Subcutaneous adipose tissue (tissue), 4 donors: ENCODE data around the gene EPM2A. TPM values are rescaled to one million over a fixed set of nuclear protein-coding genes. Genes with fewer than 3 reads are reported as not detected.

Source experiments
- total RNA-seq, 4 donors: library from RNA; depleted of rRNA; stranded (reverse); fragments of >200 nt; gene quantifications; one replicate each; pipeline ENCODE4 v1.1.0, GENCODE V29; 2016
- TF ChIP-seq, protein P1 (sequence below): fragments of 450-650 bp; IDR thresholded peaks from one replicate; pipeline ENCODE4 v1.5.1; 2016; ENCODE audit warnings: low read depth, mild to moderate bottlenecking, control low read depth, antibody characterized with exemption, moderate library complexity

EPM2A gene
- total RNA-seq, 4 donors from 2014 or later = 7.3 to 30.7 (median 19.4) TPM

DNA sequence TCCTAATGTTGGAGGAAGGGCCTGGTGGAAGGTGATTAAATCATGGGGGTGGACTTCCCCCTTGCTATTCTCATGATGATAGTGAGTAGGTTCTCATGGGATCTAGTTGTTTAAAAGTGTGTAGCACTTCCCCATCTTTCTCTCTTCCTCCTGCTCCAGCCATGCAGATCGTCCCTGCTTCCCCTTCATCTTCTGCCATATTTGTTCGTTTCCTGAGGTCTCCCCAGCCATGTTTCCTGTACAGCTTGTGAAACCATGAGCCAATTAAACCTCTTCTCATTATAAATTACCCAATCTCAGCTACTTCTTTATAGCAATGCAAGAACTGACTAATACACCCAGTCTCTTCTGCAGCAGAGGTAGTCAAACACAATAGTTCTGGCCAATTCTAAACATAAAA, 5.4 kb downstream of the EPM2A start:
- TF ChIP-seq, protein P1, sequence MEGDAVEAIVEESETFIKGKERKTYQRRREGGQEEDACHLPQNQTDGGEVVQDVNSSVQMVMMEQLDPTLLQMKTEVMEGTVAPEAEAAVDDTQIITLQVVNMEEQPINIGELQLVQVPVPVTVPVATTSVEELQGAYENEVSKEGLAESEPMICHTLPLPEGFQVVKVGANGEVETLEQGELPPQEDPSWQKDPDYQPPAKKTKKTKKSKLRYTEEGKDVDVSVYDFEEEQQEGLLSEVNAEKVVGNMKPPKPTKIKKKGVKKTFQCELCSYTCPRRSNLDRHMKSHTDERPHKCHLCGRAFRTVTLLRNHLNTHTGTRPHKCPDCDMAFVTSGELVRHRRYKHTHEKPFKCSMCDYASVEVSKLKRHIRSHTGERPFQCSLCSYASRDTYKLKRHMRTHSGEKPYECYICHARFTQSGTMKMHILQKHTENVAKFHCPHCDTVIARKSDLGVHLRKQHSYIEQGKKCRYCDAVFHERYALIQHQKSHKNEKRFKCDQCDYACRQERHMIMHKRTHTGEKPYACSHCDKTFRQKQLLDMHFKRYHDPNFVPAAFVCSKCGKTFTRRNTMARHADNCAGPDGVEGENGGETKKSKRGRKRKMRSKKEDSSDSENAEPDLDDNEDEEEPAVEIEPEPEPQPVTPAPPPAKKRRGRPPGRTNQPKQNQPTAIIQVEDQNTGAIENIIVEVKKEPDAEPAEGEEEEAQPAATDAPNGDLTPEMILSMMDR = no peak

DNA sequence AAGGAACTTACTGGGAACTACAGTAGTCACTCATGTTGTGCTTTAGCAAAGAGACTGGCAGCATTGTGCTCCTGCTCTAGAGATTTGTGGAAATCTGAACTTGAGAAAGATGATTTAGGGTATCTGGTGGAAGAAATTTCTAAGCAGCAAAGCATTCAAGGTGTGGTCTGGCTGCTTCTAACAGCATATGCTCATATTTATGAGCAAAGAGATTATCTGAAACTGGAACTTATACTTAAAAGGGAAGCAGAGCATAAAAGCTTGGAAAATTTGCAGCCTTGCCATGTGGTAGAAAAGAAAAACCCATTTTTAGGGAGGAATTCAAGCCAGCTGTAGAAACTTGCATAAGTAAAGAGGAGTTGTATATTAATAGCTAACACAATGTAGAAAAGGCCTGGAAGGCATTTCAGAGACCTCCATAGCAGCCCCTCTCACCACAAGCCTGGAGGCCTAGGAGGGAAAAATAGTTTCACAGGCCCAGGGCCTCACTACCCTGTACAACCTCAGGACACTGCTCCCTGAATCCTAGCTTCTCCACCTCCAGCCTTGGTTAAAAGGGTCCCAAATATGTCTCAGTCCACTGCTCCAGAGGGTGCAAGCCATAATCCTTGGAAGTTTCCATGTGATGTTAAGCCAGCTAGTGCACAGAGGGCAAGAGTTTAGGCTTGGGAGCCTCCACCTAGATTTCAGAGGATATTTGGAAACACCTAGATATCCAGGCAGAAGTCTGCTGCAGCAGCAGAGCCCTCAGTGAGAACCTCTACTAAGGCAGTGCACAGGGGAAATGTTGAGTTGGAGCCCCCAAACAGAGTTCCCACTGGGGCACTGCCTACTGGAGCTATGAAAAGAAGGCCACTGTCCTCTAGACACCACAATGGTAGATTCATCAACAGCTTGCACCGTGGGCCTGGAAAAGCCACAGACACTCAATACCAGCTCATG, 6.6 kb downstream of the EPM2A start:
- TF ChIP-seq, protein P1 = no peak

DNA sequence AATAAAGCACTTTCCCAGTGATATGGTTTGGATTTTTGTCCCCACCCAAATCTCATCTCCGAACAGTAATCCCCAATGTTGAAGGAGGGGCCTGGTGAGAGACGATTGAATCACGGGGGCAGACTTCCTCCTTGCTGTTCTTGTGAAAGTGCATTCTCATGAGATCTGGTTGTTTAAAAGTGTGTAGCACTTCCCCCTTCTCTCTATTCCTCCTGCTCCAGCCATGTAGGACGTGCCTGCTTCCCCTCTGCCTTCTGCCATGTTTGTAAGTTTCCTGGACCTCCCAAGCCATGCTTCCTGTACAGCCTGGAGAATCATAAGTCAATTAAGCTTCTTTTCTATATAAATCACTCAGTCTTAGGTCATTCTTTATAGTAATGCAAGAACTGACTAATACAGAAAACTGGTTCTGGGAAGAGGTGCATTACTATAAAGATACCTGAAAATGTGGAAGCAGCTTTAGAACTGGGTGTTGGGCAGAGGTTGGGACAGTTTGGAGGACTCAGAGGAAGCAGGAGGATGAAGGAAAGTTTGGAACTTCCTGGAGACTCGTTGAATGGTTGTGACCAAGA, 7.4 kb downstream of the EPM2A start:
- TF ChIP-seq, protein P1 = no peak

DNA sequence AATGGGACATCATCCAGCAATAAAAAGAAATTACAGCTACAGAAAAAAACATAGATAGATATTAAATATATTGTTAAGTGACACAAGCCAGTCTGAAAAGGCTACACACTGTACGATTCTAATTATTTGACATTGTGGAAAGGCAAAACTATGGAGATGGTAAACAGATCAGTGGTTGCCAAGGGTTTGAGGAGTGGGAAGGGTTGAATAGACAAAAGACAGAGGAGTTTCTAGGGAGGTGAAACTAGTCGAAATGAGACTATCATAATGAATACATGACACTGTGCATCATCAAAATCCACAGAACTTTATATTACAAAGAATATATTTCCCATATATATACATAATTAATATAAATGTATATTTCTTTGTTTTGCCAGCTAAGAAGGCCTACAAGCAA, 9.8 kb downstream of the EPM2A start:
- TF ChIP-seq, protein P1 = no peak

DNA sequence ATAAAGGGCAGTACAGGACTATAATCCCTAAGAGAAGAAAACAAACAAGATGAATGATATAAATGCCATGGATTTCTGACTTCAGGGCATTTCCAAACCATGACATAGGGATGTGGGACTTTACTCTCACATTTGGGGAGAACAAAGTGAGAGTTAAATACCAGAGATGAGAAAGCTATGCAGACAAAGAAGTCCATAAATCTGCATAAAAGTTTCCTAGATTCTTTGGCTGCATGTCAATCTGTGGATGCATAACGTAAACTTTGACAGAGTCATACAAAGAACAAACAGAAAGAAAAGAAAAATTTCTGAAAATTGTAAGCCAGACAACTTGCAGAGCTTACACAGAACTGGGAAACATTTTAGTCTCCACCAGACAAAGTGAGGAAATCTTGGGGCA, 11.7 kb downstream of the EPM2A start:
- TF ChIP-seq, protein P1 = no peak

DNA sequence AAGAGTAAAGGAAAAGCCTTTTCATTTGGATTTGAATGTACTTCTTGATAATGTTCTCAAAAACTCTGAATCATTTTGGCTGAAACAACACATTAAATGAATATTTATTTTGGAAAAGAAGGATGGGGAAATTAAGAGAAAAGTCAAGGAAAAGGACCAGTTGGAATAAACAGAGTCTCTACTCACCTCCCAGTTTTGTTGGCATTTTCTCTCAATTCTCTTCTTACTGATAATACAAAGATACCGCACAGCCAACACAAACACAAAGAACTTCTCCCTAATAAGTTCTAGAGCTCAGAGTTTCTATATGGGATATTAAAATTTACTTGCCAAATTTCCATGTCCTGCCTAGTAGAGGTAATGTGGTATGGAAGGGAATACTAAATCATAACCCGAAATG, 13.1 kb downstream of the EPM2A start:
- TF ChIP-seq, protein P1 = no peak

DNA sequence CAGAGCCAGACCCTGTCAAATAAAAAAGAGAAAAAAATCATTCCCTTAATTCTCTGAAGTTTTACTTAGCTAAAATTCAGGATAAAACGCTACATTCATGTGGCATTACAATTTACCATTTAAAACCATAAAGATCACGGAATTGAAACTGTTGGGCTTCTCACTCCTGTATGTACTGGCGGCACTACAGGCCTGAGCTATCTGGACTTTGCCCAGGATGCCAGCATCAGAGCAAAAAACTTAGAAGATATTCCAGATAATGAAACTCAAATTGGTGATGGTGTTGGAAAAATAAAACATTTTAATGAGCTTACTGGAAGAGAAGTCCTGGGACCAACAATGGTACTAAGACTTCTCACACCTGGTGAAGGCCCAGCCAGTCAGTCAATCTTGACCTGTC, 14.2 kb downstream of the EPM2A start:
- TF ChIP-seq, protein P1 = no peak
